Spleen (tissue), 11 donors: Measurements from ENCODE around the gene MYLK4. TPM values are rescaled to one million over a fixed set of nuclear protein-coding genes. Genes with fewer than 3 reads are reported as not detected.

Experiments used
- DNase-seq: peaks from one replicate; pipeline ENCODE4 v3.0.0-alpha.2; 2020
- H3K27ac ChIP-seq, 8 donors: fragments of 200-600 bp; sonication (generic) in 7 of 8; 1 replicate in 4 of 8; 2 replicates in 4 of 8; pipeline versions ENCODE4 v1.5.0 to v1.8.0; 2016 to 2021; ENCODE audit warnings: inconsistent platforms in 4 of 8, mild to moderate bottlenecking in 4 of 8, moderate library complexity in 1 of 8
- H3K27me3 ChIP-seq, 7 donors: fragments of 200-600 bp; sonication (generic) in 6 of 7; replicated peaks in 1 of 7; 1 replicate in 4 of 7; 2 replicates in 3 of 7; pipeline versions ENCODE4 v1.5.0 to v1.8.0; 2016 to 2021; ENCODE audit warnings: inconsistent platforms in 3 of 7, mild to moderate bottlenecking in 1 of 7
- H3K36me3 ChIP-seq, 6 donors: fragments of 200-600 bp; sonication (generic) in 5 of 6; 1 replicate in 4 of 6; 2 replicates in 2 of 6; pipeline versions ENCODE4 v1.5.0 to v1.8.0; 2016 to 2021; ENCODE audit warnings: inconsistent platforms in 2 of 6
- H3K4me1 ChIP-seq, 6 donors: fragments of 200-600 bp; sonication (generic) in 5 of 6; 1 replicate in 3 of 6; 2 replicates in 3 of 6; pipeline versions ENCODE4 v1.5.0 to v1.8.0; 2016 to 2021; ENCODE audit warnings: inconsistent platforms in 3 of 6
- H3K4me3 ChIP-seq, 8 donors: fragments of 200-600 bp; sonication (generic) in 7 of 8; 1 replicate in 4 of 8; 2 replicates in 4 of 8; pipeline versions ENCODE4 v1.5.0 to v1.8.0; 2016 to 2021; ENCODE audit warnings: inconsistent platforms in 4 of 8, mild to moderate bottlenecking in 4 of 8, moderate library complexity in 2 of 8
- H3K9me3 ChIP-seq, 8 donors: fragments of 200-600 bp; sonication (generic) in 7 of 8; 1 replicate in 4 of 8; 2 replicates in 4 of 8; pipeline versions ENCODE4 v1.5.0 to v1.8.0; 2016 to 2021; ENCODE audit warnings: inconsistent platforms in 4 of 8
- POLR2A ChIP-seq, 3 donors: fragments of 450-650 bp; IDR thresholded peaks; one replicate each; pipeline ENCODE4 v1.5.1; 2017; ENCODE audit warnings: antibody characterized with exemption in 3 of 3, mild to moderate bottlenecking in 1 of 3
- POLR2AphosphoS5 ChIP-seq, 3 donors: sonication (generic); formaldehyde crosslinking; IDR thresholded peaks; one replicate each; pipeline ENCODE4 v1.5.1; 2017; ENCODE audit warnings: antibody characterized with exemption in 3 of 3
- WGBS, 5 donors: extraction: QIAGEN DNeasy Blood & Tissue Kit in 3 of 5; methylation state at CpG; one replicate each; pipeline versions ENCODE4 v1.1.5 to v1.1.7; 2013 to 2018; 5-methylcytosine and 5-hydroxymethylcytosine counted together
- intact Hi-C: fragments of 100-400 bp; cut with DNase I; formaldehyde crosslinking; loops from one replicate; pipeline ENCODE4 v1.15.0; 2023; ENCODE audit warnings: low total_unique reads
- polyA plus RNA-seq, 3 donors: library from polyadenylated mRNA; stranded (reverse); fragments of 200-250 nt; gene quantifications; one replicate each; pipeline ENCODE4 v1.2.1, GENCODE V29; 2013
- total RNA-seq, 7 donors: library from RNA; depleted of rRNA in 3 of 7; stranded (reverse); fragments of >200 nt in 3 of 7; fragmentation: NEBNext Ultra II Directional in 4 of 7; extraction: Animal tissue kit (Norgen Biotek cat#: 25700) in 4 of 7; gene quantifications; one replicate each; pipeline versions ENCODE4 v1.1.0 to v1.2.1, GENCODE V29; 2016 to 2021
- TF ChIP-seq, protein P1 (sequence below), 11 experiments: fragments of 200-600 bp in 7 of 11; fragments of 450-650 bp in 4 of 11; sonication (generic) in 4 of 11; IDR thresholded peaks in 8 of 11; conservative IDR thresholded peaks in 3 of 11; 1 replicate in 7 of 11; 2 replicates in 4 of 11; pipeline versions ENCODE4 v1.4.0 to v1.8.0; 2016 to 2021; ENCODE audit warnings: antibody characterized with exemption in 11 of 11, inconsistent platforms in 4 of 11, mild to moderate bottlenecking in 1 of 11
- donor health status: healthy with polysubstance abuse.
- donor health status: DM: no; HTN: no; CAD: no; lungs with moderate emphysema.
- donor health status: DM: no; HTN: no; CAD: no.
- donor health status: Bipolar disorder and iron deficiency.
- donor health status: healthy.
- donor health status: DM: no; HTN: no; CAD: no.
- donor health status: DM: yes; HTN: yes; CAD: no.

MYLK4 gene
- total and polyA plus RNA-seq, 10 donors, result 0.21 to 1.9 (median 0.76) TPM

DNA sequence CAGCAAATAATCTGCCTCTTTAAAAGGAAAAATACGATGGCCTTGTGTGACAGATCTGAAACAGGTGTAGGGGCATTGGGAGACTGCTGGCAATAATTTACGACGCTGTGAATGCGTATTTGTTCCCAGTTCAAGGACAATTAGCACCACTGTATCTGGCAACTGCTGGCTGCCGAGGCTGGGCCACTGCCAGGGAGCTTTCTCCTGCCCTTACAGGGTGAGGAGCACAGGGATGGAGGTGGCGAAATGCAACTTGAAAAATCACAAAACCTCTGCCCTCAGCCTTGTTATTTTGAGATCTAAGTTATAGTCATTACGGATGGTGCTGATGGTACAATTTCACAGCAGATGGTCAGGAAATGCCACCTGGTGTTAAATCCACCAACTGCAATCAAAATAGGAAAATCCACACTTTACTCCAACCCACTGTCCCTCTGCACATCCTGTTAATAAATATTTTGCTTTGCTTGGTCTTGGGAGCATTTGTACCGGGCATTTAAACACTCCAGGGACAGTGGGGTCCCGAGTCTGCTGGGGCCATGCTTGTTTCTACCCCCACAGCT, 6.4 kb downstream of the MYLK4 start:
- no peak overlapping the region for H3K27ac ChIP-seq
- H3K4me1 ChIP-seq, result no peaks in the 10 kb centered on the region
- no peak for DNase-seq
- TF ChIP-seq, protein P1, sequence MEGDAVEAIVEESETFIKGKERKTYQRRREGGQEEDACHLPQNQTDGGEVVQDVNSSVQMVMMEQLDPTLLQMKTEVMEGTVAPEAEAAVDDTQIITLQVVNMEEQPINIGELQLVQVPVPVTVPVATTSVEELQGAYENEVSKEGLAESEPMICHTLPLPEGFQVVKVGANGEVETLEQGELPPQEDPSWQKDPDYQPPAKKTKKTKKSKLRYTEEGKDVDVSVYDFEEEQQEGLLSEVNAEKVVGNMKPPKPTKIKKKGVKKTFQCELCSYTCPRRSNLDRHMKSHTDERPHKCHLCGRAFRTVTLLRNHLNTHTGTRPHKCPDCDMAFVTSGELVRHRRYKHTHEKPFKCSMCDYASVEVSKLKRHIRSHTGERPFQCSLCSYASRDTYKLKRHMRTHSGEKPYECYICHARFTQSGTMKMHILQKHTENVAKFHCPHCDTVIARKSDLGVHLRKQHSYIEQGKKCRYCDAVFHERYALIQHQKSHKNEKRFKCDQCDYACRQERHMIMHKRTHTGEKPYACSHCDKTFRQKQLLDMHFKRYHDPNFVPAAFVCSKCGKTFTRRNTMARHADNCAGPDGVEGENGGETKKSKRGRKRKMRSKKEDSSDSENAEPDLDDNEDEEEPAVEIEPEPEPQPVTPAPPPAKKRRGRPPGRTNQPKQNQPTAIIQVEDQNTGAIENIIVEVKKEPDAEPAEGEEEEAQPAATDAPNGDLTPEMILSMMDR (IDR thresholded peaks at IDR 0.05 in 8 of 11, conservative IDR thresholded peaks at IDR 0.05 in 3 of 11), result no peak
- TF ChIP-seq POLR2AphosphoS5 (IDR thresholded peaks at IDR 0.05), result no peak
- no peak for TF ChIP-seq POLR2A (IDR thresholded peaks at IDR 0.05)
- H3K36me3 ChIP-seq, result no peaks in the 10 kb centered on the region
- H3K9me3 ChIP-seq, result no peaks in the 10 kb centered on the region
- H3K27me3 ChIP-seq, result no peaks in the 10 kb centered on the region
- intact Hi-C loops, result no loop called here
- H3K4me3 ChIP-seq, result no peak overlapping the region
- 56 to 76% (median 66%) methylated on average over 9 of the region's 9 CpGs for WGBS, 5 donors

DNA sequence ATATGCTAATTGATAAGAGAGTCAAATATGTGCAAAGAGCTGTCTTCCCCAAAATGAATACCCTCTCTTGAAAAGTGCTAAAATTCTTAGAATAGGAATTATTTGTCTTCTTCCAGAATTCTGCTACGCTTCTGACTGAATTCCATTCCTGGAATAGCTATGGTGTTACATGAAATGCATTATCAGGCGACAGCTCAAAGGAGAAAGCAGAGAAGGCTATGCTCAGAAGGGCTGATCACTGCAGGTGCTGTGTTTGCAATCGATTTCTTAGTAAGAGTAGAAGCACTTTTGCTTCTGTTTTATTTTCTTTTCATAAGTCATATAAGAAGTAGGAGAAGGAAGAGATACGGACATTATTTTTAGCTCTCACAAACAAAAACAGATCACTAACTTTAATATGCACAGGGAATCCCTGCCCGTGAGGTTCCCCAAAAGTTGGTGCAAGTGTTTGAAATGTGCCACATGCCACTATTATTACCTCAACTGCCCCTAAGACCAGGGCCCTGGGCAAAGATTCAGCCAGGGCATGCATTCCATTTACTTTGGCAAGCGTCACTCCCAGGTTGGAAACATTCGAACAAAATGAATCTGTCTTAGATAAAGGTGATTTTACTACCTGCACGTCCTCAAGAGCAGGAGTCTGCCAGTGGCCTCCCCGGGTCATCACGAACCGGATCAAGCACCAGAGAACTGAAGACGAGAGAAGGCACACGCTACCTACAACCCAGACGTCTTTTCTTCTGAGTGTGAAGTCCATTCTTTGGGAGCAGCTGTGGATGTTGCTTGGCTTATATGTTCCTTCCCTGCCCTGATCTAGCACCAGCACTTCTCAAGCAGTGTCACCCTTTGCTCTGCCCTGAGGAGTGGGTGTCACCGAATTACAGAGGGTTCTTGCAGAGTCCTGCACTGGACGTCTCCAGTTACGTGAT, 7.2 kb downstream of the MYLK4 start:
- Histone ChIP-seq H3K27ac (no peak overlapping the region), H3K4me1 (no peaks in the 10 kb centered on the region), H3K27me3 (no peaks in the 10 kb centered on the region), H3K36me3 (no peaks in the 10 kb centered on the region), H3K4me3 (no peak overlapping the region), H3K9me3 (no peaks in the 10 kb centered on the region)
- DNase-seq, result no peak
- TF ChIP-seq, protein P1 (IDR thresholded peaks at IDR 0.05 in 8 of 11, conservative IDR thresholded peaks at IDR 0.05 in 3 of 11), result no peak
- TF ChIP-seq POLR2AphosphoS5 (IDR thresholded peaks at IDR 0.05) (no peak), POLR2A (IDR thresholded peaks at IDR 0.05) (no peak)
- 83 to 93% (median 89%) methylated on average over 17 of the region's 17 CpGs for WGBS, 5 donors
- intact Hi-C loops, result no loop called here

DNA sequence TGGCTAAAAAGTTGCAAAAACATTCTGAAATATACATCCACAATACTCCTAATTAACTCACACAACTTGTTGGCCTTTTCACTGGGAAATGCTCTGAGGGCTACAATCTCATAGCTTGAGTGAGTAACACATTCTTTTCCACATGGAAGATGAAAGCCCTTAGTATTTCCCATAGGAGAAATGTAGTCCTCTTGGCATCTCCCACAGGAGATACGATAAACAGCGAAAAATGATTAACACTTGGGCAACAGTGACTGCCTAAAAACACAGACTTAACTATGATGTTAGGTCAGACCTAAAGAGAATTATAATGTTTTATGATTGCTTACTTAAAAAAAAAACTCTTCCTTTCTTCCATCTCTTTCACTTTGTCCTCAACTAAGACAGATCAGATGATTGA, 9.0 kb downstream of the MYLK4 start:
- intact Hi-C loops, result no loop called here

More for the DNA sequence above, 9.0 kb downstream of the MYLK4 start:
- Histone ChIP-seq H3K4me3 (no peak overlapping the region), H3K4me1 (peaks cover 0 to 4% (median 0%) of the 10 kb centered on the region in 6 donors), H3K27ac (no peak overlapping the region), H3K36me3 (no peaks in the 10 kb centered on the region), H3K9me3 (no peaks in the 10 kb centered on the region), H3K27me3 (no peaks in the 10 kb centered on the region)
- WGBS, 5 donors, result 93 to 99% (median 97%) methylated on average over 2 of the region's 2 CpGs
- DNase-seq, result no peak
- TF ChIP-seq, protein P1 (IDR thresholded peaks at IDR 0.05 in 8 of 11, conservative IDR thresholded peaks at IDR 0.05 in 3 of 11), result no peak
- TF ChIP-seq POLR2A (IDR thresholded peaks at IDR 0.05), result no peak
- TF ChIP-seq POLR2AphosphoS5 (IDR thresholded peaks at IDR 0.05), result no peak
